Eye (tissue), 1 donor: ENCODE data around the gene CLRN3.

Experiments used
- DNase-seq: peaks from one replicate; pipeline ENCODE4 v3.0.0-alpha.2; 2015

Gene CLRN3

DNA sequence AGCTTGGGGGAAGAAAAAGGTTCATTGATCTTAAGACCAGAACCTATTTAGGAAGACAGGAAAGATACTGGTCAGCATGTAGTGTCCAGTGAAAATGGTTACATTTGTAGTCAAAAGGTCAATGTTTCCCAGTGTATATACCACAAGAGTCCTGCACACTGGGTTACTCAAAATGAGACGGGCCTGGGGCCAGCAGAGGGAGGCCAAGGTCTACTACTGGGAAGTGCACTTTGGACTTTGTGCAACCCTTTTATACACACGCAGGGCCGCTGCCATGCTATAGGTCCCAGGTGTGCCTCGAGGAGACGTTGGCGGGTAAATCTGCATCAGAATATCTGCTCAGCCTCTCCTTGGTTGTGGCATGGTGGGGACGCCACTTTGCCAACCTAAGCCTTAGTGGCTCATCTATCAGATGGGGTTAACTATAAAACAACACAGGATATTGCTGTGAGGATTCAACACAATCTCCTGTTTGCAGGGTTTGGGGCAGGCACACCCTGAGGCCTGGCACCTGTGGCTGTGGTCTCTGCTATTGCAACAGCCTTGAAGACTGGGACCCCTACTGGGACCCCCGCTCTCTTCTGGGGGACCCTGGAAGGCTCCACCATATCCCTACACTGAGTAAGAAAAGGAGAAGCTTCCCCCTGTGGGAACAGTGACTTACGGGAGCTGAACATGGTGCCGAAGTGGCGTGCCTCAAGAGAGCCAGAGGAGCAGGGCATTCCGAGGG, 19.7 kb downstream of the CLRN3 start:
- no peak for DNase-seq

DNA sequence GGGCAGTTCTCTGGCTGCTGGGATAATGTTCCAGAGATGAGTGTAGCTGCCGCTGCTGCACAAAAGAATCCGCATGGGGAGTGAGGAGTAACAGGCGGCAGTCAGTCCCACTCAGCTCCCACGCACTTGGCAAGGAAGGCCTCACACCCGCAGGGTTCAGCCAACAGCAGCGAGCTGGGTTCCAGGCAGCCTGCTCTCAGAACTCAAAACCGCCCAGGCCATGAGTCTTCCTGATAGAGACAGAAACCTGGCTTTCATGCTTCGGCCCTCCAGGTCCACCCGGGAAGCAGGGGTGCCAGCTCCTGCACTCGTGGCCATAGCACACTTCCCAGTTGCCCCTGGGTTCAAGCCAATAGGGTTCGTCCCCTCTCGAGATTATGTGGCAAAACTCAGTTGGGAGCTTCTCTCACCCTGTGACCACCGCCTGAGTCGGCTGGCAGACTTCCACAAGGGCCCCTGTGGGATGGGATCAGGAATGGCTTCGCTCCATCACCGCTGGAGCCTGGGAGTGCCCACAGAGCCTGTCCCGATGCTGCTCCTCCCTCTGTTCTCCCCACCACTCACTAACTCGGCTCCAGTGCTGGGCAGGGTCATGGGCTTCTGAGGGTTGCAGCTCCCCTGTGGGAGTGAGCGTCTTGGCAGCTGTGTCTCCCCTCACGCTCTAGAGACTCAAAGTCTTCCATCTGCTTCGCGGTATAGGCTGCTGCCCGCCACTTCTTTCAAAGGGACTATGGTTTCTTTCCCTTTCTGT, 20.6 kb downstream of the CLRN3 start:
- DNase-seq = peak; percentile 3

GRCh38 chr10:127871631-127872010, 21.1 kb downstream of the CLRN3 start:
- DNase-seq = no peak

DNA sequence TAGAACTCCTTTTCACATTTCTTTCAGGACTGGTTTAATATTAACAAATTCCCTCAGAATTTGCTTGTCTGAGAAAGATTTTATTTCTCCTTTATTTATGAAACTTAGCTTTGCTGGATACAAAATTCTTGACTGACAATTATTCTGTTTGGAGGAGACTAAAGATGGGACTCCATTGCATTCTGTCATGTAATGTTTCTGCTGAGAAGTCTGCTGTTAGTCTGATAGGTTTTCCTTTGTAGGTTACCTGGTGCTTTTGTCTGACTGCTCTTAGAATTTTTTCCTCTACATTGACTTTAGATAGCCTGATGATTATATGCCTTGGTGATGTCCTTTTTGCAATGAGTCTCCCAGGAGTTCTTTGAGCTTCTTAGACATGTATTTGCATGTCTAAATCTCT, 23.4 kb downstream of the CLRN3 start:
- no peak for DNase-seq

GRCh38 chr10:127867805-127868204, 24.9 kb downstream of the CLRN3 start:
- no peak for DNase-seq

DNA sequence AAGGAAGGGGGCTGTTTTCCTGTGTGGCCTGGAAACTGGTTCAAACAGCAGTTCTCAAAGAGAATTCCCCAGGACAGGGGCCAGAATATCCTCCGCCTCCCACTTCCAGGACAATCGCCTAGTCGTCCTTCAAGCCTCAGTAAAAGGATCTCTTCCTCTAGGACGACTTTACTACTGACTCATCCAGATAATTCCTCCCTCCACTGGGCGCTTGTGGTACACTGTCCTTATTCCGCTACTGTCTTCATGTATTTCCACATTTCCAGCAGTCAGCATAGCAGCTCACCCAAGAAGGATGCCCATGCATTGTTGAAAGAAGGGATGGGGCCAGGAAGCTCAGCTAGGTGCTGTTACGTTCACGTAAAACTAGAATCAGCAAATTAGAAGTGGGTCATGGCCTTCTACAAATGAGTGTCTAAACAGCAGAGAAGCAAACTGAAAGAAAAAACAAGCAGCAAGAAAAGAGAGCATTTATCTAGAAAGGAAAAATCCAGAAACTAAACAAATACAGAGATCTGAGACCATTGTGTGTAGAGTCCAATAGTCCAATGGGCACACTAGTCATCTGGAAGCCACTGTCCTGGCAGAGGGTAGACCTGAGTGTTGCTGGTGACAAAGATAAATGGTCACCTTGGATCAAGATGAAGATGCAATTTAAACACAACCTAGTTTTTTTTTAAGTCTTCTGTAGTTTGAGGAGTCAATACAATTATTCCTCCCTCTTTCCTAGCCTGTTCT, 26.3 kb downstream of the CLRN3 start:
- DNase-seq = no peak

- no peak for DNase-seq
These were observed 29.4 kb downstream of the CLRN3 start for GRCh38 chr10:127863231-127863825.

GRCh38 chr10:127860592-127860991, 32.1 kb downstream of the CLRN3 start:
- DNase-seq = no peak

GRCh38 chr10:127855976-127856375, 36.8 kb downstream of the CLRN3 start:
- DNase-seq = no peak

DNA sequence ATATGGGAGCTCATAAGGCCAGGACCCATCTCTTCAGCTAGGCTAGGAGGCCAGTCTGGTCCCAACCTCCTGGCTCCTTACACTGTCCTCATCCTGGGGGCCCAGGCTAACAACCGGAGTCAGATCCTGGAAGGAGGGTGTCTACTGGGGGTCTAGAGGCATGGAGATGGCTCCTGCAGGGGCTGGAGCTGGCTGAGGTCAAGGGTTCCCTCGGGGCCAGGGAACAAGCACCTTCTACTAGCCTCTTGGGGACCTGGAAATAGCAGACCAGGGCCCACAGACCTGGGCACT, 37.2 kb downstream of the CLRN3 start:
- DNase-seq = no peak

DNA sequence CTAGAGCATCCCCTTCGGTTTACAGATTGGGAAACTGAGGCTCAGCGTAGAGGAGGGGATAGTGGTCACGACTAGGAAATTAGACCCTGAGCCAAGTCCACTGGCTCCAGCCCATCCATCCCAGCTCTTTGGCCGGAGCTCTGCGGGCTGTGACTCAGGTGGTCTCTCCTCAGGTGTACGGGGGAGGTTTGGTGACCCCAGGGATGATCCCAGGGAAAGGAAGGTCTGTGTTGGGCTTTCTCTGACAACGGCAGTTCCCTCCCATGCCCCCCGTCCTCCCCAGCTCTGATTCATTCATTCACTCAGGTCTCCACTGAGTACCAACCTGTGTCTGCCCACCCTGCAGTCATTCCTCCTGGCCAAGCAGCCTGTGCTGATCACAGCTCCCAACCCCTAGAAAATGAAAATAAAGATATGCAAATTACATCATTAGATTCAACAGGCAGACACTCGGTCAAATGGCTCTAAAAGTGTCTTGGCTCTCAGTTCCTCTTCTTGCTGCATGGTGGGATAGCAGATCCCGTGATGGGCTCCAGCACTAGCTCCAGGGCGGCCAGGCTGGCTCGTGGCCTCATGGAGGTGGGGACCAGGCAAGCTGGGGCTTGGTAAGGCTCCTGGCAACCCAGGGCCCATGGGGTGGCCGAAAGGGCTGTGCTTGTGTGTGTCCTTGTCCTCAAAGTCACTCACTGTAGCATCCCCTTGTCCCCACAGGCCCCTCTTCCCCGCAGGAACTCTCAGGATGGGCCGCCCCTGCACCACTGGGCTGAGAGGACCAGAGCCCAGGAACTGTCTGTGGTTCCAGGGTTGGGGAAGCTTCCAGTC, 37.8 kb downstream of the CLRN3 start:
- DNase-seq = no peak

GRCh38 chr10:127853868-127854768, 38.6 kb downstream of the CLRN3 start:
- DNase-seq = peak; percentile 91

DNA sequence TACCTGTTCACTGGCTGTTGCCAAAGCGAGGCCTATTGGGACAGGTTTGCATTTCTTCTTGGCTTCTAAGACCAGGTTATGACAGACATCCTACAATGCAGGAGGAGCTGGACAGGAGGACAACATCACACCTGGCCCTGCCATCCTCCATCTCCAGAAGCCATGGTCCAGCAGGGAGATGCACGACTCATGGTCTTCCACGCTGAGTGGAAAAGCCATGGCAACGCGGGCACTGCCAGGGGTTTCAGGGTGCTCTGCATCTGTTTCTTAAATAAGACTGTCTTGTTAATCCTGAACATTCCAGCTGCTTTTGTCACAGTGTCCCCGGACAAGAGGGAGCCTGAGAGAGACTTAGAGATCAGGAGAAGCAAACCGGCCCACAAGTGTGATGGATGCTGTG, 40.3 kb downstream of the CLRN3 start:
- no peak for DNase-seq

DNA sequence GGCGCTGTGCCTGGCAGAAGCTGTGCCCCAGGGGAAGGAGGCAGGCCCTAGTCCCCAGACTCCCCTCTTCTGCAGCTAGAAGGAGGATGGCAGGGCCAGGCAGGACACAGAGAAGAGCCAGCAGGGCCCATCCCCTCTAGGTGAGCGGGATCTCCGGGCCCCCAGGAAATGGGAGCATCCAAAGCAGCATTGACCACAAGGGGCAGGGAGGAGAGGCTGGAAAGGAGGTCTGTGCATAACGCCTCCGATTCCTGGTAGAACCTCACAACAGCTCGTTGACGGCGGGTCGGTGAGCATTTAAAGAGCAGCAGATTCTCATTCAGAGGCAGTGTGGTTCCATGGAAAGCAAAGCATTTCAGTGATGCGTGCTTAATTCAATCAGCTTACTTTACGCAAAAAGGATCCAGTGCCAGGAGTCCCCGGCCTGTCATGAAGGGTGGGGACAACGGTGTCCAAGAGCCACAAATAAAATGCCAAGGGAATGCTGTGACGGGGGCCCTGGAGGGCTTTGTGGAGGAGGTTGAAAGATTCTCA, 41.0 kb downstream of the CLRN3 start:
- DNase-seq = peak; percentile 58

DNA sequence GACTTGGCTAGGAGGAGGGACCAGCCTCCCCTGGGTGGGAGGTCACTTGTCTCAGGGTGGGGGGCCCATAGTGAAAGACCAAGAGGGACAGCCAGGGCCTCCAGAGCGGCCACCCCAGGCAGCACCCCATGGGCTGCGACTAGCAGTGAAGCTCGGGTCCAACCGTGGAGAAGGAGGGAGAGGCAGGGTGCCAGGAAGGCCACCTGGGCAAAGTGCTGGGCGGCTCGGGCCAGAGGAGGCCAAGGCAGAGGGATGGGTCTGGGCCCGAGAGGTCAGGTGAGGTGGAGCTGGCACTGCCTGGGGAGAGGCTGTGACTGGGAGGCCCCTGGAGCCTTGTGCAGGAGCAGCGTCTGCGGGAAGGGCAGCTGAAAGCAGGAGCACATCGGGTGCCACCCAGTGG, 41.8 kb downstream of the CLRN3 start:
- no peak for DNase-seq

GRCh38 chr10:127849921-127850320, 42.8 kb downstream of the CLRN3 start:
- DNase-seq = peak; percentile 11

GRCh38 chr10:127849224-127849623, 43.5 kb downstream of the CLRN3 start:
- DNase-seq = no peak

- DNase-seq = no peak
These were observed 44.5 kb downstream of the CLRN3 start for GRCh38 chr10:127848226-127848625.

DNA sequence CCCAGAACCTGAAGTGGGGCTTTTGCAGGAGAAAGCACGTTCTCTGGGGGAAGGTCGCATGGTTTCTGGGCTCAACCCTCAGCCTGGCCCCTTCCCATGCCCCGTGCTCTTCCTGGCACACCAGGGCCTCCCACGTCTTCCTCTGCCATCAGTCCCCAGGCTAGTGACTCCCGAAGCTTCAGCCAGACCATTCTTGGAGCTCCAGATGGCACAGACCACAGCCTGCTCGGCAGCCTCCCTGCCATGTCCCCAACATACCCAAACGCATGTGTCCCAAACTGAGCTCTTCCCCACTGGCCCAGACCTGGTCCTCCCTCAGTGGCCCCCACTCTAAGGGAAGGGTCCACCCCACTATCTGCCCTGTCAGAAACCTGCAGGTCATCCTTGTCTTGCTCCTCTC, 47.0 kb downstream of the CLRN3 start:
- no peak for DNase-seq

DNA sequence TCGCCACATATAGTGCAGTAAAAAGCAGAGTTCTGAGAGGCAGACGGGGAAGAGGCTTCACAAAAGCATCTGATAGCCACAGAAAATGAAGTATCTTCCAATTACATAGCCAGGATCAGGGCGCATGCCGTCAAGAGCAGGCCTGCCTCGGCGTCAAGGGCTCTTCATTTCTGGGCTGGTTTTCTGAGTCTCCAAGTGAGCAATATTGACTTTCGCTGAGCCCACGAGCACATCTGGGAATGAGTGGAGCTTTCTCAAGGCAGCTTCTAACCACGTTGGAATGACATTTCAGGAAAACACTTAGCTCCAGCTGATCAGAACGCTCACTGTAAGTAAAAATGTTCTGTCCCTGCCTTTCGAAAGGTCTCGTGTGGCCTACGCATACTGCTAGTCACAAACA, 51.9 kb downstream of the CLRN3 start:
- DNase-seq = no peak

GRCh38 chr10:127836966-127837365, 55.8 kb downstream of the CLRN3 start:
- DNase-seq = peak; percentile 25
